ENCODE data around the gene INSR. TPM values are rescaled to one million over a fixed set of nuclear protein-coding genes. Genes with fewer than 3 reads are reported as not detected.

INSR gene
- total and polyA plus RNA-seq, 10 of the 15 experiments (the other 5 are each of a cell fraction or from before 2014, with no cell fraction given), result 4.2 to 34.9 (median 13.6) TPM

GRCh38 chr19:7327802-7328201 is 33.6 kb upstream of the INSR start (continued):
- TF ChIP-seq ZBTB40 (IDR thresholded peaks at IDR 0.05; ENCODE audit: borderline replicate concordance) (no peak), ETV6 (conservative IDR thresholded peaks at IDR 0.05 in 1 of 2, IDR thresholded peaks at IDR 0.05 in 1 of 2; ENCODE audit: borderline replicate concordance in 1 of 2, low read depth in 1 of 2) (no peak), MTA2 (IDR thresholded peaks at IDR 0.05; ENCODE audit: low read depth) (no peak), CHD1 (IDR thresholded peaks at IDR 0.05; ENCODE audit: low read depth, low read length) (no peak)

- no peak overlapping the region for H3K4me3 ChIP-seq
- H3K27me3 ChIP-seq (replicated peaks in 1 of 2; ENCODE audit: control insufficient read depth in 2 of 2, insufficient read depth in 2 of 2, low read length in 1 of 2), result no peaks in the 10 kb centered on the region
- H3K9me3 ChIP-seq (replicated peaks; ENCODE audit: control insufficient read depth, insufficient read depth, low read length), result peaks cover 5% of the 10 kb centered on the region; the same call in 2 of the 3 replicates
- CTCF ChIA-PET, result interaction anchor here (0.5 to 6.0 kb wide), 41 partner anchors 9 to 270 kb away, joined by 3 to 154 read pairs (median 4); no protein-coding TSS in a partner anchor
- no peak overlapping the region for H3K4me2 ChIP-seq (ENCODE audit: control insufficient read depth, insufficient read depth)
- SMC1A ChIA-PET (ENCODE audit: uncharacterized antibody, unreplicated experiment), result interaction anchor here (0.6 to 6.7 kb wide), 28 partner anchors 10 to 227 kb away, joined by 3 to 47 read pairs (median 4); partner anchors contain the start of gene ARHGEF18
- intact Hi-C loops (cut with micrococcal nuclease; ENCODE audit: unreplicated experiment), result no loop called here
- FAIRE-seq, result no peak
- no TSS peak for BruUV-seq (replicated peaks)
- RAD21 ChIA-PET (ENCODE audit: unreplicated experiment), result interaction anchor here (0.7 to 6.7 kb wide), 16 partner anchors 13 to 227 kb away, joined by 3 to 104 read pairs (median 4); no protein-coding TSS in a partner anchor
- H3K4me1 ChIP-seq (ENCODE audit: control insufficient read depth, insufficient read depth, low read length), result no peaks in the 10 kb centered on the region
- H3K27ac ChIP-seq (ENCODE audit: control insufficient read depth, insufficient read depth), result no peak overlapping the region
- TF ChIP-seq SMC3 (IDR thresholded peaks at IDR 0.05; ENCODE audit: borderline replicate concordance, low read length), result peak; percentile 48; the same call in 1 of the 2 replicates
- TF ChIP-seq SMAD1 (IDR thresholded peaks at IDR 0.05; ENCODE audit: low read depth, partially characterized antibody), result no peak
- TF ChIP-seq MAX (IDR thresholded peaks at IDR 0.05; ENCODE audit: low read depth, low read length), result no peak
- TF ChIP-seq CTCF (IDR thresholded peaks at IDR 0.05 in 2 of 3, conservative IDR thresholded peaks at IDR 0.05 in 1 of 3; ENCODE audit: control insufficient read depth in 2 of 3, extremely low read depth in 1 of 3, insufficient read depth in 1 of 3, low read depth in 3 of 3, low read length in 3 of 3), result peak; percentile 41 to 51 (median 42); a peak in 5 of 6 replicates
- TF ChIP-seq TAF1 (IDR thresholded peaks at IDR 0.05; ENCODE audit: borderline replicate concordance, low read depth, low read length), result no peak
- peak; percentile 65 for TF ChIP-seq RAD21 (IDR thresholded peaks at IDR 0.05; ENCODE audit: insufficient read depth, low read depth, low read length)
- 67% methylated on average over 10 of the region's 10 CpGs for WGBS (ENCODE audit: insufficient coverage, insufficient replicate concordance, low lambda C conversion rate, missing lambda C conversion rate)
- H2AFZ ChIP-seq (ENCODE audit: control insufficient read depth, low read depth, low read length), result no peak overlapping the region
- peak; percentile 52; the same call in 2 of the 3 replicates for ATAC-seq
- H4K20me1 ChIP-seq (ENCODE audit: control insufficient read depth, insufficient read depth), result no peaks in the 10 kb centered on the region
- H3K36me3 ChIP-seq (ENCODE audit: control insufficient read depth in 2 of 2, insufficient read depth in 2 of 2, low read length in 1 of 2), result no peaks in the 10 kb centered on the region
- in situ Hi-C loops (cut with MboI), result no loop called here
- DNase-seq (ENCODE audit: low read depth, low spot score), result no peak
- no peak overlapping the region for H3K9ac ChIP-seq (ENCODE audit: control insufficient read depth, insufficient read depth, low read length)
- POLR2A ChIA-PET, result interaction anchor here (0.7 to 1.7 kb wide), 7 partner anchors 15 to 179 kb away, joined by 3 to 5 read pairs (median 3); partner anchors contain the start of gene INSR
- H3K79me2 ChIP-seq (ENCODE audit: control insufficient read depth, insufficient read depth, low read length), result no peaks in the 10 kb centered on the region
These were observed 32.1 kb upstream of the INSR start for GRCh38 chr19:7326105-7326877.

Data from GM12878 (cell line).